Activated gamma-delta T cell treated with Interleukin-2 at 50 U/mL for 16 hours (primary cell): ENCODE results near the gene HIPK4.
"Not testable (repeated sequence)": the region's sequence is repeated elsewhere in the genome, so short reads cannot be mapped to it uniquely, and the experiment has no call there.

Experiments
- DNase-seq: peaks from one replicate; pipeline ENCODE4 v3.0.0-alpha.2; 2020

HIPK4 gene

DNA sequence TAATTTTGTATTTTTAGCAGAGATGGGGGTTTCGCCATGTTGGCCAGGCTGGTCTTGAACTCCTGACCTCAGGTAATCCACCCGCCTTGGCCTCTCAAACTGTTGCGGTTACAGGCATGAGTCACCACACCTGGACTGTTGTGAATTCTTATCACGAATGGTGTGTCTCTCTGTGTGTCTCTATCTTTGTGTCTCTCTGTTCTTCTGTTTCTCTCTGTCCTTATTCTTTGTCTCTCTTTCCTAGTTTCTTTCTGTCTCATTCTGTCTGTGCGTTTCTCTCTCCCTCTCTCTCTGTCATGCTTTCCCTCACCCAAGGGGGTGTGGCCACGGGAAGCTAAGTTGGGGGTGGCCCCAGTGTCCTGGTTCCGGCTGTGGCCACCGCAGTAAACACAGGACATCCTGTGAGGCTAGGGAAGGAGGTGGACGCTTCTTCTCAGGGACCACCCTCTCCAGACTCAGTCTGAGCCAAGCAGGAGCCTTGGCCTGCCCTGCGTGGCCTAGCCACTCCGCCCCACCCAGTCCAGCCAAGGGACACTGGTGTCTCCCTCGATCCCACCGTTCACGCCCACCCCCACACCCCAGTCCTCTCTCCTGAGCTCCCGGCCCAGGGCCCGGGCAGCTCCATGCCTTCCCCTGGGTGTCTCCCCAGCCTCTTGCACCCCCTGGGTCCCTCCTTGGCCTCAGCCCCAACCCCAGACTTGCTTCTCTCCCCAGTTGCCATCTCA, 27.1 kb upstream of the HIPK4 start:
- no peak for DNase-seq

DNA sequence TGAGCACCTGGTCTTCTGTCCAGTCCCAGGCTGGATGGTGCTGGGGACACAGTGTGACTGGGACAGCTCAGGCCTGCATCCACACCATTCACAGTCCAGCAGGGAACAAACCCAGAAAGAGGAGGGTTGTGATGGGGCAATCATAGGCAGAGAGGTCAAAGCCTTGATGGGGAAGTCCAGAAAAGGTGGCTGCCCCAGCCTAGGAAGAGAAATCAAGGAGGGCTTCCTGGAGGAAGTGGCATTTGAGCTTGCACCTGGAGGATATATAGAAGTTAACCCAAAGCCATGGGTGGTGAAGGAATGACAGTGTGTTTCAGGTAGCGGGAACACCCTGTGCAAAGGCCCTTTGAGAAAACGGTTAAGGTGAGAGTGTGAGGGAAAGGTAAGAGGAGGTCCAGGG, 25.8 kb upstream of the HIPK4 start:
- DNase-seq: no peak

DNA sequence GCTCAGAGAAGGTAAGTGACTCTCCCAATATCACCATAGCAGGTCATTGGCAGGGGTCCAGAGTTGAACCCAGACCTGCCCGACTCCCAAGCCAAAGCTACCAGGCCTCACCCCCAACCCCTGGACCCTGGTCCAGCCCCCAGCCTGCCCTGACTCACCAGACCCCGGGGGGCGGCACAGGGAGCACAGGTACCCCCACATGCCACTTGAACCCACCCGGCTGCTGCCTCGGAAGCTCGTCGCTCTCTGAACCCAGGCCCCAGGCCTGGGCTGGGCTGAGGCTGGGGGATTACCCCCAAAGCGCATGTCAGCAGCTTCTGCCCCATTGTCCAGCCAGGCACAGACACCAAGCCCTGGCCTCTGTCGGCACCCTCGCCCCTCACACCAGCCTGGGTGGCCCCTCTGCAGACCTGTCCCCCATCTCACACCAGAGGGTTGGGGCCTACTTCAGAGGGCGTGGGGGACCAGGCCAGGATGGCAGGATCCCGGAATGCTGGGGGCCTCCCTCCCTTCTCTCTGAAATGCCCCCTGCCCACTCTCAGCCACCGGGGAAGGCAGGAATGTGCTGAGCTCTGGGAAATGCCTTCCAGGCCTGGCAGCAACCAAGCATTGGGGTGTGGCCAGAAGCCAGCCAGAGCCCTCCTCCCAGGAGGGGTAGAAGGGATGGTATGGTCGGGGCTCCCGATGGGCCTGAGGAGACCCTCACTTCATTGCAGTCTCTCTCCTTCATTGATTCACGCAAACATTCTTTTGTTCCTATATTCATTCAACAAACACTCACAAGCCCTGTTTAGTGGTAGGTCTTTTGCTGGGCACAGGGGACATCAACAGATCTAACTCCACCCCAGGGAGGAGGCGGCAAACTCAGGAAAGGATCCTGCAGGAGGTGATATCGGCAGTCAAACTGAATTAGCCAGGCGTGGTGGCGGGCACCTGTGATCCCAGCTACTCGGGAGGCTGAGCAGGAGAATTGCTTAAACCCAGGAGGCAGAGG, 24.9 kb upstream of the HIPK4 start:
- DNase-seq: no peak

DNA sequence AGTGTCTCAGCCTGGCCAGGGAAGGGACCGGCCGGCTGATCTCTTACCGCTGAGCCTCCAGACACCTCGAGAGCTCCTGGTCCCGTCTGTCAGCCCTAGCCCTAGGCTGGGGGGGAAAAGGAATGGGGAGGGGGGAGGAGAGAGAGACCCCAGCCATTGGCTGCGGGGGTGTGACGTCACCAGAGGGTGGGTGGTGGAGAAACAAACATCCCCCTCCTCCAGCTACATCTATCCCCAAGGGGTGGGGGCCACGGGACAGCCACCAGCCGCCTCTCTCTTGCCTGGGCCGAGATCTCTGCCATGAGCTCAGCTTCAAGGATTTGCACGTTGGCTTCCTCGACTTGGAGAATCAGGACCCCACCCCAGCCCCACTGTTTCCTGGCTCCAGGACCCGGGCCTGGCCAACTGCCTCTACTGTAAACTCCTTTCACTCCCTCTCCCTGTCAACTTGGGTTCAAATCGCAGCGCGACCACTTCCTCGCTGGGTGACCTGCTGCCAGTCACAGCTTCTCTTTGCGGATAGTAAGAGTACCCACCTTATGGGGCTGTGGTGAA, 23.4 kb upstream of the HIPK4 start, which contains the start of gene PRX:
Gene PRX, minus strand, starts transcription at position 88 of the 555 bp plus-strand sequence. CDS start 5,446 bp downstream, outside the sequence.
- DNase-seq: no peak

DNA sequence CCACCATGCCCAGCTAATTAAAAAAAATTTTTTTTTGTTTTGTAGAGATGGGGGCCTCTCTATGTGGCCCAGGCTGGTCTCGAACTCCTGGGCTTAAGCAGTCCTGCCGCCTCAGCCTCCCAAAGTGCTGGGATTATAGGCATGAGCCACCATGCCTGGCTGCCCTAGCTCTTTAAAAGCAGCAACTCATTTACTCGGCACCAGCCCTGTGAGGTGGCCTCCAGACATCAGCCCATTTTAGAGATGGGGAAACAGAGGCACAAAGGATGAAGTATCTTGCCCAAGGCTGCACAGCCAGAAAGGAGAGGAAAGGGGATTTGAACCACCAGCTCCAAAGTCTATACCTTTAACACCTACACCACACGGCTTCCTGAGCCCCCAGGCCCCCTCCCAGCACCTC, 22.9 kb upstream of the HIPK4 start:
- DNase-seq: no peak

DNA sequence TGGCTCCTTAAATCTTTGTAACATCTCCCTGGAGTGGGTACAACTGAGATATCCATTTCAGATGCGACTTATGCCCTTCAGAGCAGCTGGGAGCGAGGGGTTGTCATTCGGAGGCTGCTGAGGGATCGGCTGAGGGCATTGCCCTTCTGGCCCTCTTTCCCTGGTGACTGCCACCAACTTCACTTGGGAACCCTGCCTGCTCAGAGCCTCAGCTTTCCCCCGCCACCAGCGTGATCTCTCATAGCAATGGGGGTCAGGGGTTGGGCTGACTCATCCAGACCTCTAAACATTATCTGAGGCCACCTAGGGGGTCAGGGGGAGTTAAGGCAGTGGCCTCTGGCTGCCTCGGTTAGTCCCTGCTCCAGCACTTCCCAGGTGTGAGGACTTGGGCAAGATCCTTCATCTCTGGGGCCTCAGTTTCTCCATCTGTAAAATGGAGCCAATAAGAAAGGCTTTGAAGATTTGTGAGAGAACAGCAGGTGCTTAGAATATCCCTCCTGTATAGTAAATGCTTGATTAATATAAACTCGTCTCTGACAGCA, 22.0 kb upstream of the HIPK4 start:
- DNase-seq: no peak

DNA sequence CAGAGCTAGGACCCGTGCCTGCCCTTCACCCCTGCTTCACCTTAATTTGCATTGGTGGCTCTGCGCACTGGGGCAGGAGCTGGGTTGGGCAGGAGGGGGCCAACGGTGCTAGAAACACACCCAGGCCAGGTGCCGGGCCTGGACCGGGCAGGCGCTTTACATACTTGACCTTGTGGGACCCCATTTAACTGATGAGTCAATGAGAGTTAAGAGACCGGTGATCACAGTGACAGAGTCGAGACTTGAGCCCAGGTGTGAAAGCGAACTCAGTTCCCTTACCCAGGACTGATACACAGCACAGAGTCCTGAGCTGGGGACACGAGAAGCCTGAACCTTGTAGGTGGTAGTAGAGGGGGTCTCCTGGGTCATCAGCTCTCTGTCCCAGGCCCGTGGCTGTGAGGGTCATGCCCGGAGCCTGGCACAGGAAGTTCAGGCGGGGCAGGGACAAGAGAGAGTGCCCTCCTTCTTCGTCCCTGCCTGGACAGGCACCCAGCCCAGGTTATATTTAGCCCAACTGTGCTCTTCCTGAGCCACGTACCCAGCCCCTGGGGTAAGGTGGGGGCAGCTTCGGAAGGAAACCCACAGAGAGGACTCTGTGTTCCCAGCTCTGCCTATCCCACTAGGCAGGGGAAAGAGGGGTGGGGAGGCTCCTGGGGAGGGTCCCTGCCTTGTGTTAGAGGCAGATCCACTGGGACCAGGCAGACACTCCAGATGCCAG, 21.3 kb upstream of the HIPK4 start:
- DNase-seq: no peak

DNA sequence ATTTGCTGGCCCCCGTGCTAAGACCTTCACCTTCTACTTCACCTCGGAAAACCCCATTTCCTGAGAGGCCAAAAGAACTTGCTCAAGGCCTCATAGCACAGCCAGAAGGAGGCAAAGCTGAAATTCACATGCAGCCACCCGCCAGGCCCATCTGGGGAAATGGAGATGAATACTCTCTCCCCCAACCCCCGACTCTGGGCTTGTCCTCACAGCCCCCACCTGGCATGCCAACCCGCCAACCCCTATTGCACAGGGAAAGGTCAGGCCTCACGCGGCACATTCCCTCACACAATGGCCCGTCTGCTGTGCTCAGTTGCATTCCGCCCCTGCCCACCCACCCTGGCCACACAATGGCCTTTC, 20.0 kb upstream of the HIPK4 start:
- DNase-seq: no peak

DNA sequence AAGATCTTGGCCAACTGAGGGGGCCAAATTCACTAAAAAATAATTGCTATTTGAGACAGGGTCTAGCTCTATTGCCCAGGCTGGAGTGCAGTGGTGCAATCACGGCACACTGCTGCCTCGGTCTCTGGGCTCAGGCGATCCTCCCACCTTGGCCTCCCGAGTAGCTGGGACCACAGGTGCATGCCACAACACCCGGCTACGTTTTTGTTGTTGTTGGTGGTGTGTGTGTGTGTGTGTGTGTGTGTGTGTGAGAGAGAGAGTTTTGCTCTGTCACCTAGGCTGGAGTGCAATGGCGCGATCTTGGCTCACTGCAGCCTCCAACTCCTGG, 18.6 kb upstream of the HIPK4 start:
- DNase-seq: not testable (repeated sequence)

DNA sequence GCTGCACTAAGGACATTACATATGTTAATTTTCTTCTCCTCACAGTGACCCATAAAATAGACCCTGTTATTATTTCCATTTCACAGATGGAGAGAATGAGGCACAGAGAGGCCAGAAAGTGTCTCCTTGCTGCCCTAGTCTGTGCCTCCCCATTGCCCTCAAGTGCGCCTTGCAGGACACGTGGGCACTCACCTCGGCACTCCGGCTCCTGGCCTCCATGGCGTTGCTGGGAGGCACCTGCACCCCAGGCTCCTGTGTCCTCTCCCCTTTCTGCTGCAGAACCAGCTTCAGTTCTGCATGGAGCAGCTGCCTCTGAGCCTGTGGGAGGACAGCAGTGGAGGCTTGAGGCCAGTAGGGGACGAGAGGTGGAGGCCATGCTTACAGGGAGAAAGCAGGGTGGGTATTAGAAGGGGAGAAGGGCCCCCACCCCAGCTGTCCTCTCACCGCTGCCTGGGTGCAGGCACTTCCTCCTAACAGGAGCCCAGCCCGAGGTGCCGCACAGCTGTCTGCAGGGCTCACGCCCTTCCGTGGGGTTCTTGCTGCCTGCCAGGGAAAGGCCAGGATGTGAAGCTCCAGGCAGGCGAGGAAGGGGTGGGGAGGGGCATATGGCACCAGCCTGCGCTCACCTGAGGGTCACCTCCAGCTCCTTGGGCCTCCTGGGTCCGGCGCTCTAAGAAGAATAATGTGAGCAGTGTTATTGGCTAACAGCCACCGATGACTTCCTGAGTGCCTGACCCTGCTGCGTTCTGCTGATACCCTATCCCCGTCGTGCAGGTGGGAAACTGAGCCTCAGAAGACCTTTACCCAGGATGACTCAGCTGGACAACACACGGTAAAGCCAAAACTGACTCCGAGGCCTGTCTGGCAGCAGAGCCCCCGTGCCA, 18.0 kb upstream of the HIPK4 start:
- no peak for DNase-seq

DNA sequence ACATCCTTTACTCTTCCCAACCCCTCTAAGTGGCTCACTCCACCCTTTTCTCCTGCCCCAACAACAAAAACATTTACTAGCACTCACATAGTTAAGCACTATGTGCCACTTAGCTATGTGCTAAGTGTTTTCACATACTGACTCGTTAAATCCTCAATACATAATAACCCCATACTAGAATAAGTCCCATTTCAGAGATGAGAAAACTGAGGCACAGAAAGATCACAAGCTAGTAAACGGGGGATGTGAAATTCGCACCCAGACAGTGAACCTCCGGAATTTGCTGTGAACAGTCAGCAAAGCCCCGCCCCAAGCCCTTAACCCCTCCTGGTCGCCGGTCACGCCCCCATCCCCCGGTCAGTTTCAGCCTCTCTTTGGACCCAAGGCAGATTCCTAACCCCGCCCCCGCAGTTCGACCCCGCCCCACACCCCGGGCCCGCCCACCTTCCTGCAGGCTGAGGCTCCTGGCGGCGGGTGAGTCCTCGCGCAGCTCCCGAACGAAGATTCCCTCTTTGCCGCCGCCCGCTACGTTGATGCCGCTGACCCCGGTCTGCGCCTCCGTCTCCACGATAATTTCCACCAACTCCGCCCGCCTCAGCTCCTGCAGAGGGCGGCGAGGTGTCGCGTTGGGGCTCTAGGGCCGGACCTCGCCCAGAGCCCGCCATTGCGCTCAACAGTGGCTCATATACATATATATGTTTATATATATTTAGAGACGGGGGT, 13.4 kb upstream of the HIPK4 start:
- peak; percentile 69 for DNase-seq

DNA sequence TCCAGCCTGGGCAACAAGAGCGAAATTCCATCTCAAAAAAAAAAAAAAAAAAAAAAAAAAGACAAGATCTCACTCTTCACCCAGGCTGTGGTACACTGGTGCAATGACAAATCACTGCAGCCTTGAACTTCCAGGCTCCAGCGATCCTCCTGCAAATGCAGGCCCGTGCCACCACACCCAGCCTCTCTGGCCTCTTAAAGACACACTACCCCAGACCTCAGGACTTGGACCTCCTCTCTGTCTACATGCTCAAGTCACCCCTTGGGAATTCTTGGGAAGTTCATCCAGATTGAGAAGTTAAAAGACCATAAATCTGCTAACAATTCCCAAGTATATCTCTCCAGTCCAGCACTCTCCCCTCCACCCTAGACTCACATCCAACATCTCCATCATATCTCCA, 10.6 kb upstream of the HIPK4 start:
- no peak for DNase-seq

DNA sequence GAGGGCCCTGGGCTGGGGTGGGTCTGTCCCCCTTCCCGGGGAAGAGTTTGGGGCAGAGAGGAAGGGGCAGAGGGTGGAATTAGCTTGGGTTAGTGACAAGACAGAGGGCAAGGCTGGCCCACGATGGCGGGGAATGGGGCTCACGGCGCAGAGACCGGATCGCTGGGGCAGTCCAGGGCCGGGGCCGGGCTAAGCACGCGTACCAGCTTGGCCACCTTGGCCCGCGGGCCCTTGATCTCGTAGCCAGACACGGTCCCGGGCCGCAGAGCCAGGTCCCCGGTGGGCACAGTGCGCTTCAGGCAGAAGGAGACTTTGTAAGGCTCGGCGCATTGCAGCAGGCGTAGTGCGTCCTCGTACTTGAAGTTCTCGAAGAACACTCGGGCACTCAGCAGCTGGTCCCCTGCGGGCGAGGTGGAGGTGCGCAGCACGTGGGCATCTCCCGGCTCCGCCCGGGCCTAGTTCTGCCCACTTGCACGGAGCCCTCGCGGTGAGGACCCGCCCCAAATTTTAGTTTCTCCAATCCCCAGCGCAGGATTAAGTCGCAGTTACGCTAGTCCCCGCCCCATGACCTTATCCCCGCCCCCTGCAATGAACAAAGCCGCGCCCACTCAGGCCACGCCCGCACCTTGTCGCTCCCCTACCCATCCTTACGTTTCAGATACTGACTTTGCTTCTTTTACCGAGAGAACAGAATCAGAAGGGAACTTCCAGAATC, 8.6 kb upstream of the HIPK4 start:
- peak; percentile 21 for DNase-seq

DNA sequence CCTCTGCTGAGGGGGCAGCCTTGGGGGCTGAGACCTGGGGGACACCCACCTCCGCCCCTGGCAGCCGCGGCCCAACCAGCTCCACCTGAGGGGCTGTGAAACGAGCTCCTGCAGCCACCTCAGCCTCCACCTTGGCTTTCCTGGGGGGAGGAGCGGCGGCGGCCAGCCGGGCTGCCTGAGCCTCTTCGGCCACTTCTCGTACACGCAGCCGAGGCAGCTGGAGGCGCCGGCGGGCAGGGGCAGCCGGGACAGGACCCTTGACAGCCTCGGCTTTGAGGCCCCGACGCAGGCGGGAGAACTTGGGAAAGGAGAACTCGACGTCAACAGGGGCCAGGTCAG, 7.6 kb upstream of the HIPK4 start:
- no peak for DNase-seq

DNA sequence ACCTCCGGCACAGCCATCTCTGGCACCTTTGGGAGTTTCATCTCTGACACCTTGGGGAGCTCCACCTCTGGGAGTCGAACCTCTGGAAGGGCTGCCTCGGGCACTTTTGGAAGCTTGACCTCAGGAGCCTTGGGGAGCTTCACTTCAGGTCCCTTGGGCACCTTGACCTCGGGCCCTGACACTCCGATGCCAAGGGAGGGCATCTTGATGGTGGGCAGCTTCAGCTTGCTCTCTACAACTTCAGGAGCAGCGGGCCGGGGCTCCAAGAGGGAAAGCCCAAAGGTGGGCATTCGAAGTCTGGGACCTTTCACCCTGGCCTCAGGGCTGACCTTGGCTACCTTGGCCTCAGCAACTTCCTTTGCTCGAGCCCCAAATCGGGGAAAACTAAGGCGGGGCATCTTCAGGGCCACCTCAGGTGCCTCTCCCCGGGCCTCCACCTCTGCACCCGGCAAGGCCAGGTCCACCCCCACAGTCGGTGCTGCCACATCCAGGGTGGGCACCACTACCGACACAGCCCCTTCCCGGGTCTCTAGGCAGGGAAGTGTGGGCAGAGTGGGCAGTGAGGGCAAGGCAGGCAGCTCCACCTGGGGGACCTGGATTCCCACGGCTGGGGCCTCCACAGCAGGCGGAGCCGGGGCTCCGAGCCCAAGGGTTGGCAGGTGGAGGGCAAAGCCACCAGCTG, 7.0 kb upstream of the HIPK4 start:
- DNase-seq: no peak

DNA sequence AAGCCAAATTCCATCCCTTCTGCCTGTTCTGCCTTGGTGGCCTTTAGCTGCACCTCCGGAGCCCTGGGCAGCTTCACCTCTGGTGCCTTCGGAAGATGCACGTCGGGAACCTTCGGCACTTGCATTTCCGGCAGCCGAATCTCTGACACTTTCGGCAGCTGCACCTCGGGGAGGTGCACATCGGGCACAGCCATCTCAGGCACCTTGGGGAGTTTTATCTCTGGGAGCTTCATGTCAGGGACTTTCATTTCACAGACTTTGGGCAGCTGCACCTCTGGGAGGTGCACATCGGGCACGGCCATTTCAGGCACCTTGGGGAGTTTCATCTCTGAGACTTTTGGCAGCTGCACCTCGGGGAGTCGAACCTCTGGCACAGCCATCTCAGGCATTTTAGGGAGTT, 6.0 kb upstream of the HIPK4 start:
- DNase-seq: no peak

DNA sequence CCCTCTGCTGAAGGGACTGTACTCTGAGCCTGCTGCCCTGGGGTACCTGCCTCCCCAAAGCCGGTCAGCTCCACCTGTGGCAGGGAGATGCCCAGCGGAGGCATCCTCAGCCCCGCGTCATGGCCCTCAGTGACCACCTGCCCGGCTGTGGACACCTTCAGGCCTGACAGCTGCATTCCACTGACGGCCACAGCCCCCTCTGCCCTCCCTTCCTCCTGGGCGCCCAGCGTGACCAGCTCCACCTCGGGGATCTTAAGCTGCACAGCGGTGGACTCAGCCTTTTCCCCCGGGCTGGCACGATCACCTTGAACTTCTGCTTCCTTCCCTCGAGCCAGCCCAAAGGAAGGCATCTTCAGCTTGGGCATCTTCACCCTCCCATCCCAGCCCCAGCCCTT, 4.8 kb upstream of the HIPK4 start:
- no peak for DNase-seq

DNA sequence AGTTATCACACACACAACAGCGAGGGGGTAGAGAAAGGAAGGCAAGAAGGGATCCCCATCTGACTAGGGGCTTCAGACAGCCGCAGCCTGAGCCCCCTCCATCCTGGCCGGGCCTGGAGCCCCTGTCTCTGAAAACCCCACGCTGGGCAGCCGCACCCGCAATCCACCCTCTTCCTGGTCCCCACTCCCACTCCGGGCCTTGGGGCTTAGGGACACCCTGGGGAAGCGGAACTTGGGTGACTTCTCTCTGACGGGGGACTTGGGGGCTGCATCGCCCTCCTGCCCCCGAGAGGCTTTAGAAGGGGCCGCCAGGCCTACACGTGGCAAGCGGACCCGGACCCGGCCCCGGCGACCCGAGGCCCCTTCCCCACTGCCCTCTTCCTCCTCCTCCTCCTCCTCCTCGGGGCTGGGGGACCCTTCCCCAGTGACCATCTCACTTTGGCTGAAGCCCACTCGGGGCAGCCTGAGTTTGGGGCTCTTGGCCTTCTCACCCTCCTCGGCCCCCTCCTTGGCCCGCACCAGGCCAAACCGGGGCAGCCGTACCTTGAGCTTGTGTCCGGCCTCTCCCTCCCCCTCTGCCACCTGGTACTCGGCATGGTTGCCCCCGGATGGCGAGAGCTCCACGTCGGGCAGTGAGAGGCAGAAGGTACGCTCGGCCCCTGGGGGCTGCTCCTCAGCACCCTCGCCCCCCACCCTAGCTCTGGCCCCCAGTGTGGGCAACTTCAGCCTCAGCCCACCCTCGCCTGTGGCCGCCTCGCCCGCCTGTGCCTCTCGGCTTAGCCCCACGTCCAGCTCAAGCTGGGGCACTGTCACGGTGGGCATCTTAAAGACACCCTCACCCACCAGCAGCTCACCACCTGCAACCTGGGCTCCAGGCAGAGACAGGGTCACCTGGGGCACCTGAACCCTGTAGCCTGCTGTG, 4.2 kb upstream of the HIPK4 start:
- DNase-seq: no peak
